NCI-H1930 (cell line): Measurements from ENCODE around the gene ENO2.
A peak's percentile ranks its signal among the peaks of the same experiment; 100 is the strongest.
"Not testable (repeated sequence)": the region's sequence is repeated elsewhere in the genome, so short reads cannot be mapped to it uniquely, and the experiment has no call there.

Source experiments
- DNase-seq, 2 experiments: peaks; one replicate each; lab custom pipeline; 2025; lab: John Stamatoyannopoulos, UW

Gene ENO2

DNA sequence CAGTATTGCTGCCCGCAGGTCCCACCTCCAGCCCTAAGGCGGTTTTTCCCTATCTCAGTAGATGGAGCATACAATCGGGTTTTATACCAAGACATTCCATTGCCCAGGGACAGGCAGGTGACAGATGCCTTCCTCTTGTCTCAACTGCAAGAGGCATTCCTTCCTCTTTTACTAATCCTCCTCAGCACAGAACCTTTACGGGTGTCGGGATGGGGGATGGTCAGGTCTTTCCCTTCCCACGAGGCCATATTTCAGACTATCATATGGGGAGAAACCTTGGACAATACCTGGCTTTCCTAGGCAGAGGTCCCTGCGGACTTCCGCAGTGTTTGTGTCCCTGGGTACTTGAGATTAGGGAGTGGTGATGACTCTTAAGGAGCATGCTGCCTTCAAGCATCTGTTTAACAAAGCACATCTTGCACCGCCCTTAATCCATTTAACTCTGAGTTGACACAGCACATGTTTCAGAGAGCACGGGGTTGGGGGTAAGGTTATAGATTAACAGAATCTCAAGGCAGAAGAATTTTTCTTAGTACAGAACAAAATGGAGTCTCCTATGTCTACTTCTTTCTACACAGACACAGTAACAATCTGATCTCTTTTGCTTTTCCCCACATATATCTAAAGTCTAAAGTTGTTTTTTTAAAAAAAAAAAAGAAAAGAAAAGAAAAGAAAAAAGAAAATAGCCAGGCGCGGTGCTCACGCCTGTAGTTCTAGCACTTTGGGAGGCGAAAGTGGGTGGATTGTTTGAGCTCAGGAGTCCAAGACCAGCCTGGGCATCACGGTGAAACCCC lies 28.0 kb upstream of the ENO2 start:
- not testable (repeated sequence) for DNase-seq

GRCh38 chr12:6887460-6887859 lies 26.9 kb upstream of the ENO2 start:
- DNase-seq: no peak

DNA sequence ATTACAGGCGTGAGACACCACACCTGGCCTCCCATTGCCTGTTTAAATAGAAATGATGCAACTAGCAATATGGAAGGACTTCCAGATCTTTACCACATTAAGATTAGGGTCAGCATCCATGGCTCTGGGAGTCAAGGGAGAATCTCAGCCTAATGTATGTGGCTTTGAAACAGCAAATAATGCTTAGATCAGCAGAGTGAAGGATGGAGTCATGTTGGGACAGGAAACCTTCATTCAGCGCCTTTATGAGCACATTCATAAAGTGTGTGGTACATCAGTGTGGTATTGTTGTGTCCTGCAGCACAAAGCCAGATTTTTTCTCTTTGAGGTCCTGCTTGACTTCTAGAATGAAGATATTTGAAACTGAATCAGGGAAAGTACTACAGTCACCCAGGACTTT lies 26.0 kb upstream of the ENO2 start:
- DNase-seq: no peak

DNA sequence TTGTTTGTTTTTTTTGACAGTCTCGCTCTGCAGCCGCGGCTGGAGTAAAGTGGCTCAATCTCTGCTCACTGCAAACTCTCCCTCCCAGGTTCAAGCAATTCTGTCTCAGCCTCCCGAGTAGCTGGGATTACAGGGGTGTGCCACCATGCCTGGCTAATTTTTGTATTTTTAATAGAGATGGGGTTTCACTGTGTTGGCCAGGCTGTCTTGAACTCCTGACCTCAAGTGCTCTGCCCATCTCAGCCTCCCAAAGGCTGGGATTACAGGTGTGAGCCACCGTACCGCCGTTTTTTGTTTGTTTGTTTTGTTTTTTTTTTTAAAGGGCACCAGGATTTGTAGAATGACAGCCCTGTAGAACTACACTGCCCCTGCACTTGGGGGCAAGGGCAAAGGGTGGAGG lies 25.6 kb upstream of the ENO2 start:
- DNase-seq: not testable (repeated sequence)

- DNase-seq: not testable (repeated sequence)
Observed at GRCh38 chr12:6889775-6890573, 24.4 kb upstream of the ENO2 start.

DNA sequence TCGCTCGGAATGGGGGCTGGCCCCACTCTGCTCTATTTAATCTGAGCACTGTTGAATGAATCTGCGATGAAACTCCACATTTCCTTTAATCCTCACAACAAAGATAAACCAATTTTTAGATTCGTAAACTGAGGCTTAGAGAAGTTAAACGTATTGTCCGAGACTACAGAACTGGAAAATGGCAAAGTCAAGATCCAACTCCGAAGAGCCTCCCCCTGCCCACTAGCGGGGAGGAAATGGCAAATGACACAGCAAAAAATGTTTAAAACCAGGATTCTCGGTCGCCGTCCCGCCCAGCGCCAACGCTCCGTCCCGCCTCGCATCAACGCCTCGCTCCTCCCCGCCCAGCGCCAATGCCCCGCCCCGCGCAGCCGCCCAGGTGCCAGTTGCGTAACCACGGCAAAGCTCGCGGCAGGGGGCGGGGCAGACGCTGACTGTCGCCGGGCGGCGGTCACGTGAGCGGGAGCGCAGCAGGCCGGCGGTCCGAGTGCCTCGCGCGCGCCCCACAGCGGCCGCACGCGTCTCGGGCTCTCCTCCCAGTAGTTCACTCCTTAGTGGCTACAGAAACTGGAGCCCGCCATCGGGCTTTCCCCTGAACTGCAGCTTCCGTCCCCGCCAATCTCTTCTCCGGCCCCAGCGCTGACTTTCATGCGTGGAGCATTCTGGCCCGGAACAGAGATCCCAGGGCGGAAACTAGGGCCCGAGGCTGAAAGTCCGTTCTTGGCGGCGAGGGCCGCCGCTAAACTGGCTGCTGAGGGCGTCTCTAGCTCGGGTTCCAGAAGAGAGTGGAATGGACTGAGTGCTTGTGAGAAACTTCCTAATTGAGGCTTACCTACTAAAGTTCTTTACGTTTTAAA lies 23.4 kb upstream of the ENO2 start:
- peak; percentile 96 to 99 for DNase-seq

DNA sequence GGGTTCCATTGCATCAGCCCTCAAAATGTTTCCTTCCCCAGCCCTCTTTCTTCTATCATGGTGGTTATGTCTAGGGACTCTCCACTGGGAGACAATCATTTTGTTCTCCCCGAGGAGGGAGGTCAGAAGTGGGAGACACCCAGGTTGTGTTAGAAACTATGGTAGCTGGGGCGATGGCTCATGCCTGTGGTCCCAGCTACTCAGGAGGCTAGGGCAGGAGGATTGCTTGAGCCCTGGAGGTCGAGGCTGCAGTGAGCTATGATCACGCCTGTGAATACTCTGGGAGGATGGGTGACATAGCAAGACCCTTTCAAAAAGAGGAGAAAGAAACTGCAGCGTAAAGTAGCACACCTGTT lies 22.8 kb upstream of the ENO2 start:
- no peak for DNase-seq

- not testable (repeated sequence) for DNase-seq
Observed at GRCh38 chr12:6892683-6893082, 21.7 kb upstream of the ENO2 start.

DNA sequence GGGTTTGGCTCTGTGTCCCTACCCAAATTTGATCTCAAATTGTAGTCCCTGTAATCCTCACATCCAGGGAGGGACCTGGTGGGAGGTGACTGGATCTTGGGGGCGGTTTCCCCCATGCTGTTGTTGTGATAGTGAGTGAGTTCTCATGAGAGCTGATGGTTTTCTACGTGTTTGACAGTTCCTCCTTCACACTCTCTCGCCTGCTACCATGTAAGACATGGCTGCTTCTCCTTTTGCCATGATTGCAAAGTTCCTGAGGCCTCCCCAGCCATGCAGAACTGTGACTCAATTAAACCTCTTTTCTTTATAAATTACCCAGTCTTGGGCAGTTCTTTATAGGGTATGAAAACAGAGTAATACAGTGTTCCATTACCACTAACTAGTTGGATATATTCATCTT lies 20.1 kb upstream of the ENO2 start:
- no peak for DNase-seq

- DNase-seq: no peak
Observed at GRCh38 chr12:6896846-6897435, 17.4 kb upstream of the ENO2 start.

- no peak for DNase-seq
Observed at GRCh38 chr12:6899427-6899826, 15.0 kb upstream of the ENO2 start.

- no peak for DNase-seq
Observed at GRCh38 chr12:6899837-6900519, 14.4 kb upstream of the ENO2 start.

DNA sequence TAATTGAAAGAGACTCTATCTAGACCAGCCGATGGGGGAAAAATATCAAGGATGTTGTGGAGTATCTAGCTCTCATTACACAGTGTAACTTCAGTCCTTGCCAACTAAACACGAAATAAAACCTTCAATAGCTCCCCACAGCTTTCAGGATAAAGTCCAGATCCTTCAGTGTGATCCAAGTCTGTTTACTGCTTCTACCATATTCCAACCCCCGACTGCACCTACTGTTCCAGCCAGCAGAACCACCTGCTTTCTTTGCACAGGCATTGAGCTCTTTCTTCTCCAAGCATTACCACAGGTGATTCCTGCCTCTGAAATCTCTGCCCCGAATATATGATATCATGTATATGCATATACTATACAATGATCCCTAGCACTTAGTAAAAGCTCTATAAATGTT lies 11.9 kb upstream of the ENO2 start:
- DNase-seq: no peak

DNA sequence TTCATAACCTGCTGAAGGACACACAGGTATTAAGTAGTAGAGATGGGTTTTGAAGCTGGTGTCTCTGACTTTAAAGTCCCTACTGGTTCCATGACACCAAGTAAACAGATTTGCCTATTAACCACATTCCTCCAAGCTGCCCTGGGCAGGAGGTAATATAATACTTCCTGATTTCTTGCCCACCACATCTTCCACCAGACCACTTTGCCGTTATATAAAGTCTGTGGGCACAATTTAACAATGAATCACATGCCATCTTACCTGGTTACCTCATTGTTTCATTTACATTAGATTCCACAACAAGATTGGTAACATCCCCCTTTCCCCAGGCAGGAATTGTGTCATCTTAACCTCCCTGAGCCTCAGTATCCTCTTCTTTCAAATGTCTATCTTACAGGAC lies 10.7 kb upstream of the ENO2 start:
- DNase-seq: no peak

DNA sequence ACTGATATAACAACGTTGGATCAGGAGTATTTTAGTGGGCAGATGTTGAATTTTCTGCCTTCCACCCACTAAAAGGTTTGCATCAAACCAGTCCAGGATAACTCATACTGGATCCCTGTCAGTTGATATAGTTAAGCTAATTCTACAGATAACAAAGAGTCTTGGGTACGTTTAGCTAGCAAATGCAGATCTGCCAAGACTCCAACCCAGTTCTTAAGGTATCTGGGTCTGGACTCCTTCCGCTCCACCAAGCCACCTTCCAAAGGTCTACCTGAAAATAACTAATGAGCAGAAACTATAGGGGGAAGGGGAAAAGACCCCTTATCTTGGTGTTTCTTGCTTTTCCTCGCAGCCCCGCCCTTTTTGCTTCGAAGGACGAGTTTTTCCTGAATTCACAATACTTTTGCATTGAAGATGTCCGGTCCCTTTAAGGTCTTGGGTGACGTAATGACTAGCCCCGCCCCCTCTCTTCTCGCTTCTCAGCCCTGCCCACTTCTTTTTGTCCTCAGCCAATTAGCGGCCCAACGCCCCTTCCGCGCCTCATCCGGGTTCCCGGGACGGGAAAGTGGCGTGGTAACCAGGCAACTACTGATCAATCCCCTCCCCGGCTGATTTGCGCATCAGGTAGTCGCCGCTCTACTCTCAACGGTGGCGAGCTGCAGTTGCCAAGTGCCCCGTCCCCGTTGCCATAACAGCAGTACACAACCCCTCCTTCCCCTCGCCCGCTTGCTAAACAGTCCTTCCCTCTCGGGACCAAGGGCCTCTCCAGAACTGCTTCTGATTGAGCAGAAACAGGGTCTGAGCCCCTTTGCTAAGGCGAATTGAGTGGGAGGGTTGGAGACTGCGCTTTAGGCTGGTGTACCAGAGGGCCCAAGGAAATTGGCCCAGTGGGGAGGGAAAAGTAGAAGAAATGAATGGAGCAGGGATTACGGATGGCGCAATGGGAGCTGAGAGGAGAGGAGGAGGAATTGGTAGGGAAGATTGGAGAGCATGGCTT lies 9.8 kb upstream of the ENO2 start, which contains the start of gene LRRC23:
LRRC23 (plus strand) TSS at position 543 of the 997 bp plus-strand sequence. CDS start 812 bp downstream, outside the sequence.
- DNase-seq: peak; percentile 98 to 99

- DNase-seq: no peak
Observed at GRCh38 chr12:6905414-6906040, 8.9 kb upstream of the ENO2 start.

DNA sequence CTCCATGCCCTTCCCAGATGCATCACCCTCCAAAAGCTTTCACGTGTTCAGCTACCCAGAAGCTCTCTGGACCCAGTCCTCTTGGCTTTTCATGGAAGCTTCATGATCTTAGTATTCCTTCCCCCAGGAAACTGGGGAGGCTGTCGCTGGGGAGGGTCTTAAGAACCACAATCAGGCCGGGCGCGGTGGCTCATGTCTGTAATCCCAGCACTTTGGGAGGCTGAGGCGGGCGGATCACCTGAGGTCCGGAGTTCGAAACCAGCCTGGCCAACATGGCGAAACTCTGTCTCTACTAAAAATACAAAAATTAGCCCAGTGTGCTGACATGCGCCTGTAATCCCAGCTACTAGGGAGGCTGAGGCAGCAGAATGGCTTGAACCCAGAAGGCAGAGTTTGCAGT lies 6.2 kb upstream of the ENO2 start:
- DNase-seq: not testable (repeated sequence)

GRCh38 chr12:6909421-6910145 lies 4.8 kb upstream of the ENO2 start:
- DNase-seq: no peak
